HepG2 (cell line): ENCODE measurements around the gene VWA1. TPM values are rescaled to one million over a fixed set of nuclear protein-coding genes. Genes with fewer than 3 reads are reported as not detected.

Source experiments
- AFF4 ChIP-seq: sonication (generic); formaldehyde crosslinking; IDR thresholded peaks from 2 replicates; pipeline ENCODE4 v1.4.0; 2020; ENCODE audit warnings: missing genetic modification reagents
- BCL6 ChIP-seq: IDR thresholded peaks from 2 replicates; pipeline ENCODE4 v1.6.1; 2016; ENCODE audit warnings: missing genetic modification reagents, missing compliant biosample characterization
- HDAC2 ChIP-seq: sonication (generic); formaldehyde crosslinking; IDR thresholded peaks from 2 replicates; pipeline ENCODE4 v1.4.0; 2020; ENCODE audit warnings: missing genetic modification reagents
- HMG20B ChIP-seq: conservative IDR thresholded peaks from 2 replicates; pipeline ENCODE4 v1.6.1; 2016; ENCODE audit warnings: missing genetic modification reagents, missing compliant biosample characterization
- HNF4G ChIP-seq, 2 experiments: sonication (generic) in 1 of 2; formaldehyde crosslinking in 1 of 2; IDR thresholded peaks; 2 replicates each; pipeline versions ENCODE4 v1.4.0 to v1.6.1; 2011 to 2020; ENCODE audit warnings: borderline replicate concordance in 2 of 2, low read depth in 2 of 2, mild to moderate bottlenecking in 2 of 2, low read length in 1 of 2, missing genetic modification reagents in 1 of 2, moderate library complexity in 1 of 2
- KDM2A ChIP-seq: sonication (generic); formaldehyde crosslinking; IDR thresholded peaks from 2 replicates; pipeline ENCODE4 v1.4.0; 2020; ENCODE audit warnings: low read depth, missing genetic modification reagents, borderline replicate concordance
- MAF1 ChIP-seq: sonication (generic); formaldehyde crosslinking; IDR thresholded peaks from 2 replicates; pipeline ENCODE4 v1.5.0; 2020; ENCODE audit warnings: missing genetic modification reagents, borderline replicate concordance
- NFYB ChIP-seq: sonication (generic); formaldehyde crosslinking; IDR thresholded peaks from 2 replicates; pipeline ENCODE4 v1.4.0; 2020; ENCODE audit warnings: missing genetic modification reagents
- PATZ1 ChIP-seq: sonication (generic); formaldehyde crosslinking; IDR thresholded peaks from 2 replicates; pipeline ENCODE4 v1.4.0; 2020; ENCODE audit warnings: missing genetic modification reagents
- PCBP2 ChIP-seq: fragments of 200-400 bp; formaldehyde crosslinking; optimal IDR thresholded peaks from 2 replicates; pipeline ENCODE3; 2018; ENCODE audit warnings: low read length, low read depth; ENCODE audit not compliant: poor library complexity, severe bottlenecking
- PHF5A ChIP-seq: IDR thresholded peaks from one replicate; pipeline ENCODE4 v1.6.1; 2018; ENCODE audit warnings: low read depth, missing genetic modification reagents; ENCODE audit not compliant: unreplicated experiment
- POLR2AphosphoS5 ChIP-seq: IDR thresholded peaks from 2 replicates; pipeline ENCODE4 v1.6.1; 2012; ENCODE audit warnings: low read depth, low read length
- RELA ChIP-seq: sonication (generic); formaldehyde crosslinking; IDR thresholded peaks from 2 replicates; pipeline ENCODE4 v1.4.0; 2020; ENCODE audit warnings: missing genetic modification reagents
- SALL1 ChIP-seq: sonication (generic); formaldehyde crosslinking; IDR thresholded peaks from 2 replicates; pipeline ENCODE4 v1.8.0; 2022; ENCODE audit warnings: mild to moderate bottlenecking, missing genetic modification reagents
- SATB2 ChIP-seq: sonication (generic); formaldehyde crosslinking; IDR thresholded peaks from 2 replicates; pipeline ENCODE4 v1.5.0; 2020; ENCODE audit warnings: missing genetic modification reagents
- SPEN ChIP-seq: sonication (generic); formaldehyde crosslinking; IDR thresholded peaks from 2 replicates; pipeline ENCODE4 v1.5.1; 2020; ENCODE audit warnings: low read depth, mild to moderate bottlenecking, missing genetic modification reagents
- TRIM24 ChIP-seq: sonication (generic); formaldehyde crosslinking; IDR thresholded peaks from 2 replicates; pipeline ENCODE4 v1.8.0; 2022; ENCODE audit warnings: mild to moderate bottlenecking, missing genetic modification reagents
- ZC3H4 ChIP-seq: sonication (generic); formaldehyde crosslinking; IDR thresholded peaks from 2 replicates; pipeline ENCODE4 v1.4.0; 2020; ENCODE audit warnings: missing genetic modification reagents, borderline replicate concordance
- ZNF12 ChIP-seq: sonication (generic); formaldehyde crosslinking; IDR thresholded peaks from 2 replicates; pipeline ENCODE4 v1.5.0; 2020; ENCODE audit warnings: missing genetic modification reagents
- ZNF143 ChIP-seq: sonication (generic); formaldehyde crosslinking; IDR thresholded peaks from 2 replicates; pipeline ENCODE4 v1.4.0; 2020; ENCODE audit warnings: missing genetic modification reagents
- ZNF33B ChIP-seq: sonication (generic); formaldehyde crosslinking; IDR thresholded peaks from 2 replicates; pipeline ENCODE4 v1.5.1; 2020; ENCODE audit warnings: mild to moderate bottlenecking, missing genetic modification reagents
- ZNF446 ChIP-seq: sonication (generic); formaldehyde crosslinking; IDR thresholded peaks from 2 replicates; pipeline ENCODE4 v1.5.0; 2020; ENCODE audit warnings: mild to moderate bottlenecking, missing genetic modification reagents
- ZNF678 ChIP-seq: sonication (generic); formaldehyde crosslinking; IDR thresholded peaks from 2 replicates; pipeline ENCODE4 v1.4.0; 2020; ENCODE audit warnings: mild to moderate bottlenecking, missing genetic modification reagents
- ZNF790 ChIP-seq: sonication (generic); formaldehyde crosslinking; IDR thresholded peaks from 2 replicates; pipeline ENCODE4 v1.8.0; 2022; ENCODE audit warnings: missing genetic modification reagents, mild to moderate bottlenecking, borderline replicate concordance
- polyA plus RNA-seq, 8 experiments: library from polyadenylated mRNA; depleted of rRNA in 3 of 8; stranded (reverse) in 7 of 8; unstranded in 1 of 8; fragments of >200 nt; fragmentation: Illumina TruSeq in 4 of 8; extraction: Trizol in 4 of 8; gene quantifications; 2 replicates each; pipeline versions ENCODE4 v1.2.1 to v1.2.3, GENCODE V29; 2011 to 2016; ENCODE audit warnings: low read depth in 4 of 8, missing spikeins in 1 of 8, mixed read lengths in 1 of 8; ENCODE audit not compliant: insufficient read depth in 1 of 8
- total RNA-seq, 5 experiments: library from RNA; depleted of rRNA; stranded (reverse); fragments of >200 nt; fragmentation: Illumina TruSeq; extraction: Trizol; gene quantifications; 2 replicates each; pipeline ENCODE4 v1.2.3, GENCODE V29; 2016; ENCODE audit warnings: low read depth in 1 of 5
- TF ChIP-seq, protein P1 (sequence below): IDR thresholded peaks from 2 replicates; pipeline ENCODE4 v1.6.1; 2012; ENCODE audit warnings: inconsistent platforms

VWA1 gene
- total and polyA plus RNA-seq, 2 of the 13 experiments (the other 11 are each of a cell fraction or from before 2014, with no cell fraction given) = 40.9 to 57.5 TPM

GRCh38 chr1:1431845-1432273 lies 3.6 kb upstream of the VWA1 start (continued):
- no peak for TF ChIP-seq TRIM24 (CRISPR knock-in tag)
- TF ChIP-seq ZNF678 (CRISPR knock-in tag) = no peak
- TF ChIP-seq ZNF12 (CRISPR knock-in tag) = peak; percentile 48; the same call in 1 of the 2 replicates
- peak; percentile 24; the same call in 1 of the 2 replicates for TF ChIP-seq HNF4G (IDR thresholded peaks at IDR 0.05; ENCODE audit: borderline replicate concordance, low read depth, low read length)
- TF ChIP-seq HNF4G (CRISPR knock-in tag; IDR thresholded peaks at IDR 0.05; ENCODE audit: borderline replicate concordance, low read depth) = no peak
- TF ChIP-seq POLR2AphosphoS5 = peak; percentile 82
- TF ChIP-seq PHF5A = no peak
- TF ChIP-seq ZNF446 (CRISPR knock-in tag) = peak; percentile 81; the same call in 1 of the 2 replicates
- peak; percentile 59 for TF ChIP-seq ZNF143 (CRISPR knock-in tag)
- no peak; the same call in 1 of the 2 replicates for TF ChIP-seq AFF4 (CRISPR knock-in tag)
- peak; percentile 69; the same call in 1 of the 2 replicates for TF ChIP-seq HDAC2
- TF ChIP-seq SALL1 (CRISPR knock-in tag) = peak; percentile 48; the same call in 1 of the 2 replicates
- 0 out of 2 replicates have a peak, but pooled peaks have one; percentile 33 for TF ChIP-seq SATB2 (CRISPR knock-in tag)
- TF ChIP-seq NFYB (CRISPR knock-in tag) = peak; percentile 41; the same call in 1 of the 2 replicates
- peak; percentile 13 for TF ChIP-seq PCBP2
- TF ChIP-seq, protein P1, sequence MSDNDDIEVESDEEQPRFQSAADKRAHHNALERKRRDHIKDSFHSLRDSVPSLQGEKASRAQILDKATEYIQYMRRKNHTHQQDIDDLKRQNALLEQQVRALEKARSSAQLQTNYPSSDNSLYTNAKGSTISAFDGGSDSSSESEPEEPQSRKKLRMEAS = no peak
- peak; percentile 80 for TF ChIP-seq KDM2A (CRISPR knock-in tag)
- peak; percentile 96 for TF ChIP-seq PATZ1 (CRISPR knock-in tag)
- TF ChIP-seq ZNF790 (CRISPR knock-in tag) = 0 out of 2 replicates have a peak, but pooled peaks have one; percentile 20
- peak; percentile 77 for TF ChIP-seq BCL6 (CRISPR knock-in tag)
- 0 out of 2 replicates have a peak, but pooled peaks have one; percentile 45 for TF ChIP-seq RELA (CRISPR knock-in tag)
- no peak for TF ChIP-seq HMG20B
- TF ChIP-seq SPEN (CRISPR knock-in tag) = peak; percentile 82; the same call in 1 of the 2 replicates
- TF ChIP-seq ZNF33B (CRISPR knock-in tag) = 0 out of 2 replicates have a peak, but pooled peaks have one; percentile 65
- TF ChIP-seq MAF1 (CRISPR knock-in tag) = peak; percentile 20; the same call in 1 of the 2 replicates
- TF ChIP-seq ZC3H4 (CRISPR knock-in tag) = peak; percentile 77; the same call in 1 of the 2 replicates
